ENCODE measurements around the gene CRISPLD2.

CRISPLD2 gene

GRCh38 chr16:84819644-84820304 lies at the start of gene CRISPLD2:
Gene CRISPLD2, plus strand, starts transcription at chr16:84819985. Its CDS starts 18,511 bp downstream, at chr16:84838496.
- peak; percentile 98 for DNase-seq (ENCODE audit: low read depth, low spot score)

DNA sequence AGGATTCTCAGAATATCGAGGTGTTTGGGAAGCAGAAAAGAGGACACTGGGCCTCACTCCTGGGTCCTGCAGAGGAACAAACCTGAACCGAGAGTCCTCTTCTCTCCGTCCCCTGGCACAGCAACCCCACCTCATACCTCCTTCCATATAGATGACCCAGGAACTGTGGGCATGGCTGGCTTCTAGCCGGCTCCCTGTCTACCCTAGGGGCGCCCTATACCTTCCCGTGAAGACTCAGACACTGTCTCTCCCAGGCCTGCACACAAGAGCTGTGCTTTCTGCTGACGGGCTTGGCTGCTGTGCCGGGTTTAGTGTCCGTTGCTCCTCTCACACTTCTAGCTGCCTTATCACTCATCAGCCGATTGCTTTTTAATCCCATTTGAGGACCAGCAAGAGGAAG lies 46.5 kb upstream of the CRISPLD2 start:
- DNase-seq (ENCODE audit: low read depth, low spot score) = no peak

DNA sequence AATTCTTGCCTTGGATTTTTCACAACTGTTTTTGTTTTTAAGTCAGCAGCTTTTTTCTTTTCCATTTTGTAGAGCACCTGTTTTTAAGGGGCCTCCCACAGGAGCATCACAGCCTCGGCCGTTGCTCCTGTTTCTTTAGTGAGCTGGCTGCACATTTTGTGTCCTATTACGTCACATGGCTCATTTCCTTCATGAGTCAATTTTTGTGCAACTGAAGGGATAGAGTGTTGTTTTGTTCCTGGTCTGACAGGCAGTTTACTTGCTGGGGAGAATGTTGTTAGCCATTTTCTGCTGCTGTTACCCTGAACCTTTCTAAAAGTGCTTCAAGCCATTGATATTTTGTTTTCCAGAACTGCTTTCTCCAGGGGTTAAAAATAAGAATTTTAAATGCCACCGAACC lies 45.0 kb upstream of the CRISPLD2 start:
- DNase-seq (ENCODE audit: low read depth, low spot score) = peak; percentile 79

GRCh38 chr16:84775262-84775810 lies 44.4 kb upstream of the CRISPLD2 start:
- no peak for DNase-seq (ENCODE audit: low read depth, low spot score)

DNA sequence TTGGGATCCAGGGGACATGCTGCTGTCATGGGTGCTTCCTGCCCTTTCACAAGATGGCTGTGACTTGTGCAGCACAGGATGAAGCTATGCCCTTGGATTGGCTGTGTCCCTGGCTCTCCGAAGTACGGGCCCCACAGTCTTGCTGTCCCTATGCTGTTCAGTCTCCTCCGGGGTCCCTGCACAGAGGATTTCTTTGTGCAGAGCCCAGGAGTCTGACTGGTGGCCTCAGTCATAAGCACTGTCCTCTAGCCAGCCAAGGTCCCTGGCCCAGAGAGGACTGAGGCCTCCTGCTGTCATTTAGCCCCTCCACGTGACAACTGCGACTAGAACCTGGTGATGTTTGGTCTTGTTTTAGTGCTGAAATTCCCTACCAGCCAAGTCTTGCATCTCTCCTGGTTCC lies 42.4 kb upstream of the CRISPLD2 start:
- no peak for DNase-seq (ENCODE audit: low read depth, low spot score)

DNA sequence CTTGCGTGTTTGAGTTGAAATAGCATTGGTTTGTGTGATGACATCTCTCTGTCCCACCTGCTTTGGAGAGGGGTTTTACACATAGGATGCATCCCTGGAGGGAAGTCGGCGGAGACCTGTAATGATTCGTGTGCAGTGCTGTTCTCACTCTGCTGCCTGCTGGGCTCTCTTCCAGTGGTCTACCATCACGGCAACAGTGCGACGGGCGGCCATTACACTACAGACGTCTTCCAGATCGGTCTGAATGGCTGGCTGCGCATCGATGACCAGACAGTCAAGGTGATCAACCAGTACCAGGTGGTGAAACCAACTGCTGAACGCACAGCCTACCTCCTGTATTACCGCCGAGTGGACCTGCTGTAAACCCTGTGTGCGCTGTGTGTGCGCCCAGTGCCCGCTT lies 41.1 kb upstream of the CRISPLD2 start:
- DNase-seq (ENCODE audit: low read depth, low spot score) = no peak

GRCh38 chr16:84780063-84780462 lies 39.7 kb upstream of the CRISPLD2 start:
- no peak for DNase-seq (ENCODE audit: low read depth, low spot score)

DNA sequence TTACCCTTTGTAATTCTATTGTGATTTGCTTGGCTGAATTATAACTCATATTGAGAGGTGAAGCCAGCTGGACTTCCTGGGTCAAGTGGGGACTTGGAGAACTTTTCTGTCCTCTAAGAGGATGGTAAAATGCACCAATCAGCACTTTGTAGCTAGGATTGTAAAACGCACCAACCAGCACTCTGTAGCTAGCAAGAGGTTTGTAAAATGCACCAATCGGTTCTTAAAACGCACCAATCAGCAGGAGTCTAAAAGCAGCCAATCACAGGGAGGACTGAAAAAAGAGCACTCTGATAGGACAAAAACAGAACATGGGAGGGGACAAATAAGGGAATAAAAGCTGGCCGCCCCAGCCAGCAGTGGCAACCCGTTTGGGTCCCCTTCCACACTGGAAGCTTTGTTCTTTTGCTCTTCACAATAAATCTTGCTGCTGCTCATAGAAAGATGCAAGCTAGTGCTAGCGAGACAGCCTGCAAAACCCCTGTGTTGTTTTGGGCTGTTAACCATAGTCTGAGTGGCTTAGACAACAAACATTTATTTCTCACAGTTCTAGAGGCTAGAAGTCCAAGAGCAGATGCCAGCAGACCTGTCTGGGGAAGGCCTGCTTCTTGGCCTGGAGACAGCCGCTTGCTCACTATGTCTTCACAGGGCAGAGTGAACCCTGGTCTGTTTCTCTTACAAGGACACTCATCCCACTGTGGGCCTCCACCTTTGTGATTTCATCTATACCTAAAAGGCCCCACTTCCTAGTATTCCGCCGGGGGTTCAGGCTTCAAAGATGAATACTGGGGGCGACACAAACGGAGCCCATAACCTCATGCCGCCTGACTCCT lies 39.0 kb upstream of the CRISPLD2 start:
- DNase-seq (ENCODE audit: low read depth, low spot score) = no peak

- DNase-seq (ENCODE audit: low read depth, low spot score) = no peak
These were observed 36.9 kb upstream of the CRISPLD2 start for GRCh38 chr16:84782846-84783245.

- DNase-seq (ENCODE audit: low read depth, low spot score) = peak; percentile 92
These were observed 33.8 kb upstream of the CRISPLD2 start for GRCh38 chr16:84785843-84786581.

DNA sequence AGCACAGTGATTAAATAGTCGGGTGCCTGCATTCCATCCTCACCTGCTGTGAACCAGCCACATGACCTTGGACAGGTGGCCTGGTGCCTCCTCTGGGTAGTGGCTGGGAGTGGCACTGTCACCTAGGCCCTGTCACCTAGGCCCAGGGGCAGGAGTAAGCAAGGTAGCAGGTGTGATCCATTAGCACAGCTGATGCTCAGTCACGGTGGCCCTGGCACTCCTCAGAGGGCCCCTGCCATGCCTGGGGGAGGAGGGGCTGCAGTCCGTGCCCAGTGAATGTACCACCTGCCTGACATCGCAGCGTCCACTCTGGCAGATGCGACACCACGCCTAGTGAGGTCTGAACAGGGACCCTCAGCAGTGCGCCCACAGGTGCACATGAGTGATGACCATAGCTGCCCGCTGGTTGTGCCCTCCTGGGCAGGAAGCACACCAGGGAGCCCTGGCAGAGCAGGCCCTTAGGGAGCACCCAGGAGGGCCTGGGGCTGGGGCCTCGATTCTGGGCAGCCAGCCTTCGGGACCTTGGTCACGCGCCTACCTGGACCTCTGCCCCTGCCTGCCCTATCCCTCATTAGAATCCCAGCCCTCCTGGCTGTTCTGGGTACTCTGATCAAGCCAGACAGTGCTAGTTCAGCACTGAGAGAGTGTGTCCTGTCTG lies 33.1 kb upstream of the CRISPLD2 start:
- no peak for DNase-seq (ENCODE audit: low read depth, low spot score)

GRCh38 chr16:84787263-84787622 lies 32.5 kb upstream of the CRISPLD2 start:
- peak; percentile 30 for DNase-seq (ENCODE audit: low read depth, low spot score)

DNA sequence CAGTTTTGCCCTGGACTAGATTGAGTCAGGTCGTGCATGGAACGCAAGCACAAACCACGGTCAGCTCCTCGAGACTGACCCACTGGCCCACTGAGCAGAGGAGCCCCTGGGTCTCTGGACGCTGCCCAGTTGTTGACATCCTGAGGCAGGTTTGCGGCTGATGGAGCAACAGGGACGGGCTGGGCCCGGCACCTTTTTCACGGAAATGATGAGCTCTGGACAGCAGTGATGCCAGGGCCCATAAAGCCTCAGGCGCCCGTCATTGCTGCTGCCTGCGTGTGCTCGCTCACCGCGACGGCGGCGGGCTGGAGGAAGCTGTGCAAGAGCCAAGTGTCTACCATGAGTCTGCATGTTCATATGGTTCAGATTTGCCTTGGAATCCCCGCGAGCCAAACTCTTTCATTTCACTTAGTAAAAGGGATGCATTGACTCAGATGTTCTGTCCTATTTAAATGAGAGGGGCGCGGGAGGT lies 30.8 kb upstream of the CRISPLD2 start:
- DNase-seq (ENCODE audit: low read depth, low spot score) = peak; percentile 22

GRCh38 chr16:84789431-84789830 lies 30.4 kb upstream of the CRISPLD2 start:
- no peak for DNase-seq (ENCODE audit: low read depth, low spot score)

GRCh38 chr16:84790301-84790700 lies 29.5 kb upstream of the CRISPLD2 start:
- no peak for DNase-seq (ENCODE audit: low read depth, low spot score)

DNA sequence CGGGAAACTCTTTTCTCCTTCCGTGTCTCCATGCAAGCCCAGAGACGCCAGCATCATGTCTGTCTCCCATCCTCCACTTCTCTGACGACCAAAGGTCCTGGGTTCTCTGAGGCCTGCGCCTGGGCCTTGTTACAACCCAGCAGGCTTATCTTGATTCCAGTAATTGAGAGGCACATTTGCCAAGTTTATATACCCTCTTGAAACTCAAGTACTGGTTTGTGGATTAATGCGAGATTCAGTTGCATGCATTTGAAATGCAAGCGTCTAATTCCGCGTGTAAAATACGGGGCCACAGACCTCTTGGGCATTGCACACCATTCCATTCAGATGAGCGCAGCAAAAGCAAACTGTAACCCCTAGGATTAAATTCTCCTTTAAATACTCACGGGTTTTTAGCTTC lies 28.7 kb upstream of the CRISPLD2 start:
- no peak for DNase-seq (ENCODE audit: low read depth, low spot score)

GRCh38 chr16:84791501-84791900 lies 28.3 kb upstream of the CRISPLD2 start:
- DNase-seq (ENCODE audit: low read depth, low spot score) = no peak

GRCh38 chr16:84794186-84794585 lies 25.6 kb upstream of the CRISPLD2 start:
- no peak for DNase-seq (ENCODE audit: low read depth, low spot score)

DNA sequence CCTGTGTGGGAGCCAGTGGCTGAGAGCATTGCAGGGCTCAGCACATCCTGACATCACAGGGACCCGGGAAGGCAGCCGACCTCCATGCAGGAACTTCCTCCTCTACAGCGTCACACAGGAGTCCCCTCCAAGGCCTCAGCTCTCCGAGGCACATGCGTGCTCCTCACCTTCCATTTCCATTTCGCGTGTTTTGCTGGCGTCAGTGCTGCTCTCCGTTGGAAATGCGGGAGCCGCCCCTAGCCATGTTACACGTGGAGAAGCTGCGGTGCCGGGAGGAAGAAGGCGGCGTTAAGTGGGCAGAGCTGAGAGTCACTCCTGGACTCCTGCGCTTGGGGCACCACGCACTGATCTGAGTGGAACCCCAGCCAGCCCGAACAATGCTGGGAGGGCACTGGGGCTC lies 25.2 kb upstream of the CRISPLD2 start:
- no peak for DNase-seq (ENCODE audit: low read depth, low spot score)

- no peak for DNase-seq (ENCODE audit: low read depth, low spot score)
These were observed 24.3 kb upstream of the CRISPLD2 start for GRCh38 chr16:84795329-84796053.

Measured in astrocyte of the hippocampus (primary cell).